Mononuclear cell (primary cell): ENCODE data around the gene WIPF1. TPM values are rescaled to one million over a fixed set of nuclear protein-coding genes. Genes with fewer than 3 reads are reported as not detected.

Experiments used
- H3K27me3 ChIP-seq: 2 replicates; pipeline ENCODE4 v1.6.0; 2011; ENCODE audit warnings: low read length, control low read depth; ENCODE audit not compliant: insufficient read depth
- H3K4me1 ChIP-seq: 2 replicates; pipeline ENCODE4 v1.5.1; 2011; ENCODE audit warnings: mild to moderate bottlenecking, low read length, control low read depth; ENCODE audit not compliant: insufficient read depth
- H3K4me3 ChIP-seq: 2 replicates; pipeline ENCODE4 v1.5.1; 2011; ENCODE audit warnings: mild to moderate bottlenecking, low read length, moderate library complexity
- H3K9me3 ChIP-seq: 2 replicates; pipeline ENCODE4 v1.5.1; 2011; ENCODE audit warnings: low read depth, mild to moderate bottlenecking, control low read depth, low read length
- total RNA-seq: library from RNA; depleted of rRNA; stranded (reverse); fragments of >200 nt; gene quantifications from one replicate; pipeline ENCODE4 v1.2.3, GENCODE V29; 2012

WIPF1 gene
- total RNA-seq, 1 donor = 126 TPM

GRCh38 chr2:174610243-174610995 is 12.8 kb upstream of the WIPF1 start:
- H3K27me3 ChIP-seq = no peaks in the 10 kb centered on the region
- peaks cover 73% of the 10 kb centered on the region for H3K4me1 ChIP-seq
- H3K4me3 ChIP-seq = no peak overlapping the region
- H3K9me3 ChIP-seq = no peaks in the 10 kb centered on the region

- no peaks in the 10 kb centered on the region for H3K9me3 ChIP-seq
- H3K4me3 ChIP-seq = no peak overlapping the region
- peaks cover 68% of the 10 kb centered on the region for H3K4me1 ChIP-seq
- no peaks in the 10 kb centered on the region for H3K27me3 ChIP-seq
Measured at GRCh38 chr2:174609261-174609660, 11.7 kb upstream of the WIPF1 start.

- no peaks in the 10 kb centered on the region for H3K9me3 ChIP-seq
- H3K4me1 ChIP-seq = peaks cover 65% of the 10 kb centered on the region
- H3K4me3 ChIP-seq = no peak overlapping the region
- H3K27me3 ChIP-seq = no peaks in the 10 kb centered on the region
Measured at GRCh38 chr2:174608866-174609214, 11.2 kb upstream of the WIPF1 start.

- Histone ChIP-seq H3K4me3 (no peak overlapping the region), H3K9me3 (no peaks in the 10 kb centered on the region), H3K4me1 (peaks cover 66% of the 10 kb centered on the region), H3K27me3 (no peaks in the 10 kb centered on the region)
Measured at GRCh38 chr2:174607989-174608865, 10.6 kb upstream of the WIPF1 start.

- Histone ChIP-seq H3K9me3 (no peaks in the 10 kb centered on the region), H3K27me3 (no peaks in the 10 kb centered on the region), H3K4me3 (no peak overlapping the region), H3K4me1 (peaks cover 67% of the 10 kb centered on the region)
Measured at GRCh38 chr2:174607584-174607983, 10.0 kb upstream of the WIPF1 start.

GRCh38 chr2:174606336-174606735 is 8.7 kb upstream of the WIPF1 start:
- Histone ChIP-seq H3K27me3 (no peaks in the 10 kb centered on the region), H3K4me1 (peaks cover 68% of the 10 kb centered on the region), H3K9me3 (no peaks in the 10 kb centered on the region), H3K4me3 (no peak overlapping the region)

- Histone ChIP-seq H3K27me3 (no peaks in the 10 kb centered on the region), H3K4me1 (peaks cover 68% of the 10 kb centered on the region), H3K4me3 (no peak overlapping the region), H3K9me3 (no peaks in the 10 kb centered on the region)
Measured at GRCh38 chr2:174605687-174606086, 8.1 kb upstream of the WIPF1 start.

- Histone ChIP-seq H3K9me3 (no peaks in the 10 kb centered on the region), H3K4me1 (peaks cover 69% of the 10 kb centered on the region), H3K4me3 (no peak overlapping the region), H3K27me3 (no peaks in the 10 kb centered on the region)
Measured at GRCh38 chr2:174603280-174603679, 5.7 kb upstream of the WIPF1 start.

GRCh38 chr2:174602745-174603144 is 5.1 kb upstream of the WIPF1 start:
- no peaks in the 10 kb centered on the region for H3K9me3 ChIP-seq
- peaks cover 69% of the 10 kb centered on the region for H3K4me1 ChIP-seq
- H3K27me3 ChIP-seq = no peaks in the 10 kb centered on the region
- no peak overlapping the region for H3K4me3 ChIP-seq

- no peaks in the 10 kb centered on the region for H3K27me3 ChIP-seq
- H3K4me1 ChIP-seq = peaks cover 61% of the 10 kb centered on the region
- H3K9me3 ChIP-seq = no peaks in the 10 kb centered on the region
- no peak overlapping the region for H3K4me3 ChIP-seq
Measured at GRCh38 chr2:174600349-174600748, 2.7 kb upstream of the WIPF1 start.

- Histone ChIP-seq H3K4me1 (peaks cover 65% of the 10 kb centered on the region), H3K27me3 (no peaks in the 10 kb centered on the region), H3K4me3 (no peak overlapping the region), H3K9me3 (no peaks in the 10 kb centered on the region)
Measured at GRCh38 chr2:174599310-174599921, 1.8 kb upstream of the WIPF1 start.

- Histone ChIP-seq H3K9me3 (no peaks in the 10 kb centered on the region), H3K27me3 (no peaks in the 10 kb centered on the region), H3K4me1 (peaks cover 69% of the 10 kb centered on the region), H3K4me3 (peak overlapping the region; percentile 72)
Measured at GRCh38 chr2:174597009-174597344, 627 bp downstream of the WIPF1 start.

GRCh38 chr2:174595891-174596397 is 1.7 kb downstream of the WIPF1 start:
- H3K4me1 ChIP-seq = peaks cover 69% of the 10 kb centered on the region
- peak overlapping the region; percentile 72 for H3K4me3 ChIP-seq
- H3K27me3 ChIP-seq = no peaks in the 10 kb centered on the region
- H3K9me3 ChIP-seq = no peaks in the 10 kb centered on the region

- Histone ChIP-seq H3K4me3 (peak overlapping the region; percentile 72), H3K27me3 (no peaks in the 10 kb centered on the region)
Measured at GRCh38 chr2:174595116-174595809, 2.3 kb downstream of the WIPF1 start.

GRCh38 chr2:174594456-174594855 is 3.1 kb downstream of the WIPF1 start:
- Histone ChIP-seq H3K4me1 (peaks cover 68% of the 10 kb centered on the region), H3K4me3 (peak overlapping the region; percentile 72), H3K27me3 (no peaks in the 10 kb centered on the region), H3K9me3 (no peaks in the 10 kb centered on the region)

More at GRCh38 chr2:174595116-174595809, 2.3 kb downstream of the WIPF1 start:
- Histone ChIP-seq H3K9me3 (no peaks in the 10 kb centered on the region), H3K4me1 (peaks cover 69% of the 10 kb centered on the region)
